ENCODE measurements around the gene AADACL4. TPM values are rescaled to one million over a fixed set of nuclear protein-coding genes. Genes with fewer than 3 reads are reported as not detected.
A peak's percentile ranks its signal among the peaks of the same experiment; 100 is the strongest.

Gene AADACL4
- total and polyA plus RNA-seq, 9 of the 15 experiments (the other 6 are each of a cell fraction or from before 2014, with no cell fraction given) = not detected

GRCh38 chr1:12615865-12616708 lies 27.8 kb upstream of the AADACL4 start (continued):
- TF ChIP-seq, protein P1, sequence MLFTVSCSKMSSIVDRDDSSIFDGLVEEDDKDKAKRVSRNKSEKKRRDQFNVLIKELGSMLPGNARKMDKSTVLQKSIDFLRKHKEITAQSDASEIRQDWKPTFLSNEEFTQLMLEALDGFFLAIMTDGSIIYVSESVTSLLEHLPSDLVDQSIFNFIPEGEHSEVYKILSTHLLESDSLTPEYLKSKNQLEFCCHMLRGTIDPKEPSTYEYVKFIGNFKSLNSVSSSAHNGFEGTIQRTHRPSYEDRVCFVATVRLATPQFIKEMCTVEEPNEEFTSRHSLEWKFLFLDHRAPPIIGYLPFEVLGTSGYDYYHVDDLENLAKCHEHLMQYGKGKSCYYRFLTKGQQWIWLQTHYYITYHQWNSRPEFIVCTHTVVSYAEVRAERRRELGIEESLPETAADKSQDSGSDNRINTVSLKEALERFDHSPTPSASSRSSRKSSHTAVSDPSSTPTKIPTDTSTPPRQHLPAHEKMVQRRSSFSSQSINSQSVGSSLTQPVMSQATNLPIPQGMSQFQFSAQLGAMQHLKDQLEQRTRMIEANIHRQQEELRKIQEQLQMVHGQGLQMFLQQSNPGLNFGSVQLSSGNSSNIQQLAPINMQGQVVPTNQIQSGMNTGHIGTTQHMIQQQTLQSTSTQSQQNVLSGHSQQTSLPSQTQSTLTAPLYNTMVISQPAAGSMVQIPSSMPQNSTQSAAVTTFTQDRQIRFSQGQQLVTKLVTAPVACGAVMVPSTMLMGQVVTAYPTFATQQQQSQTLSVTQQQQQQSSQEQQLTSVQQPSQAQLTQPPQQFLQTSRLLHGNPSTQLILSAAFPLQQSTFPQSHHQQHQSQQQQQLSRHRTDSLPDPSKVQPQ (CRISPR knock-in tag; IDR thresholded peaks at IDR 0.05; ENCODE audit: borderline replicate concordance) = no peak
- TF ChIP-seq TEAD2 (tag; IDR thresholded peaks at IDR 0.05) (no peak), SP2 (IDR thresholded peaks at IDR 0.05; ENCODE audit: extremely low read depth, low read depth, low read length, poor library complexity, severe bottlenecking) (no peak), FOSL1 (tag; conservative IDR thresholded peaks at IDR 0.05) (peak; percentile 76), GATA2 (CRISPR knock-in tag; IDR thresholded peaks at IDR 0.05) (0 out of 2 replicates have a peak, but pooled peaks have one; percentile 27), RBM17 (IDR thresholded peaks at IDR 0.05; ENCODE audit: borderline replicate concordance, low read depth, low read length) (no peak), MYC (IDR thresholded peaks at IDR 0.05; ENCODE audit: low read depth, low read length) (no peak), MYC (CRISPR knock-in tag; IDR thresholded peaks at IDR 0.05; ENCODE audit: borderline replicate concordance, low read depth) (no peak), MAZ (CRISPR knock-in tag; conservative IDR thresholded peaks at IDR 0.05 in 1 of 2, IDR thresholded peaks at IDR 0.05 in 1 of 2) (no peak; a peak in 1 of 4 replicates), SAFB2 (IDR thresholded peaks at IDR 0.05; ENCODE audit: borderline replicate concordance, low read depth, low read length, severe bottlenecking) (no peak), SMAD4 (CRISPR knock-in tag; conservative IDR thresholded peaks at IDR 0.05) (no peak), ZNF384 (IDR thresholded peaks at IDR 0.05; ENCODE audit: low read depth, low read length) (no peak), MTA3 (IDR thresholded peaks at IDR 0.05; ENCODE audit: borderline replicate concordance) (0 out of 2 replicates have a peak, but pooled peaks have one; percentile 33), JUN (IDR thresholded peaks at IDR 0.05; ENCODE audit: borderline replicate concordance, low read depth, low read length) (peak; percentile 30; the same call in 1 of the 2 replicates), JUN (CRISPR knock-in tag; IDR thresholded peaks at IDR 0.05; ENCODE audit: borderline replicate concordance) (no peak), HOXB6 (CRISPR knock-in tag; IDR thresholded peaks at IDR 0.05; ENCODE audit: borderline replicate concordance) (no peak), ZFX (CRISPR knock-in tag; IDR thresholded peaks at IDR 0.05) (peak; percentile 58), HNRNPK (IDR thresholded peaks at IDR 0.05; ENCODE audit: low read depth, low read length, poor library complexity, severe bottlenecking) (no peak)
- TF ChIP-seq, protein P2, sequence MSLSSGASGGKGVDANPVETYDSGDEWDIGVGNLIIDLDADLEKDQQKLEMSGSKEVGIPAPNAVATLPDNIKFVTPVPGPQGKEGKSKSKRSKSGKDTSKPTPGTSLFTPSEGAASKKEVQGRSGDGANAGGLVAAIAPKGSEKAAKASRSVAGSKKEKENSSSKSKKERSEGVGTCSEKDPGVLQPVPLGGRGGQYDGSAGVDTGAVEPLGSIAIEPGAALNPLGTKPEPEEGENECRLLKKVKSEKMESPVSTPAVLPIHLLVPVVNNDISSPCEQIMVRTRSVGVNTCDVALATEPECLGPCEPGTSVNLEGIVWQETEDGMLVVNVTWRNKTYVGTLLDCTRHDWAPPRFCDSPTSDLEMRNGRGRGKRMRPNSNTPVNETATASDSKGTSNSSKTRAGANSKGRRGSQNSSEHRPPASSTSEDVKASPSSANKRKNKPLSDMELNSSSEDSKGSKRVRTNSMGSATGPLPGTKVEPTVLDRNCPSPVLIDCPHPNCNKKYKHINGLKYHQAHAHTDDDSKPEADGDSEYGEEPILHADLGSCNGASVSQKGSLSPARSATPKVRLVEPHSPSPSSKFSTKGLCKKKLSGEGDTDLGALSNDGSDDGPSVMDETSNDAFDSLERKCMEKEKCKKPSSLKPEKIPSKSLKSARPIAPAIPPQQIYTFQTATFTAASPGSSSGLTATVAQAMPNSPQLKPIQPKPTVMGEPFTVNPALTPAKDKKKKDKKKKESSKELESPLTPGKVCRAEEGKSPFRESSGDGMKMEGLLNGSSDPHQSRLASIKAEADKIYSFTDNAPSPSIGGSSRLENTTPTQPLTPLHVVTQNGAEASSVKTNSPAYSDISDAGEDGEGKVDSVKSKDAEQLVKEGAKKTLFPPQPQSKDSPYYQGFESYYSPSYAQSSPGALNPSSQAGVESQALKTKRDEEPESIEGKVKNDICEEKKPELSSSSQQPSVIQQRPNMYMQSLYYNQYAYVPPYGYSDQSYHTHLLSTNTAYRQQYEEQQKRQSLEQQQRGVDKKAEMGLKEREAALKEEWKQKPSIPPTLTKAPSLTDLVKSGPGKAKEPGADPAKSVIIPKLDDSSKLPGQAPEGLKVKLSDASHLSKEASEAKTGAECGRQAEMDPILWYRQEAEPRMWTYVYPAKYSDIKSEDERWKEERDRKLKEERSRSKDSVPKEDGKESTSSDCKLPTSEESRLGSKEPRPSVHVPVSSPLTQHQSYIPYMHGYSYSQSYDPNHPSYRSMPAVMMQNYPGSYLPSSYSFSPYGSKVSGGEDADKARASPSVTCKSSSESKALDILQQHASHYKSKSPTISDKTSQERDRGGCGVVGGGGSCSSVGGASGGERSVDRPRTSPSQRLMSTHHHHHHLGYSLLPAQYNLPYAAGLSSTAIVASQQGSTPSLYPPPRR (CRISPR knock-in tag; IDR thresholded peaks at IDR 0.05; ENCODE audit: borderline replicate concordance) = no peak

All from K562 (cell line).